Measurements from ENCODE around the gene GRB2.
"Not testable (repeated sequence)": the region's sequence is repeated elsewhere in the genome, so short reads cannot be mapped to it uniquely, and the experiment has no call there.

Gene GRB2

DNA sequence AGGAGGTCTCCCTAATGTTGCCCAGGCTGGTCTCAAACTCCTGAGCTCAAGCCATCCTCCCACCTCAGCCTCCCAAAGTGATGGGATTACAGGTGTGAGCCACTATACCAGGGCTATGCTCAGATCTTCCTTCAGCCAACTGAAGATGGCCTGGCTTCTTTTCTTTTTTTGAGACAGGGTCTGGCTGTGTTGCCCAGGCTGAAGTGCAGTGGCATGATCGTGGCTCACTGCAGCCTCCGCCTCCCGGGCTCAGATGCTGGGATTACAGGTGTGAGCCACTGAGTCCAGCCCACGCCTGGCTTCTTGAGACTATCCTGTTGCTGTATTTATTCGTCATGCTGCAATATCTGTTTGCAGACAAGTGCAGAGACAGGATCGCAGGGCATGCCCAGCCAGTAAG is 120.4 kb downstream of the GRB2 start:
- no peak for DNase-seq (ENCODE audit: low read depth in 2 of 2)

DNA sequence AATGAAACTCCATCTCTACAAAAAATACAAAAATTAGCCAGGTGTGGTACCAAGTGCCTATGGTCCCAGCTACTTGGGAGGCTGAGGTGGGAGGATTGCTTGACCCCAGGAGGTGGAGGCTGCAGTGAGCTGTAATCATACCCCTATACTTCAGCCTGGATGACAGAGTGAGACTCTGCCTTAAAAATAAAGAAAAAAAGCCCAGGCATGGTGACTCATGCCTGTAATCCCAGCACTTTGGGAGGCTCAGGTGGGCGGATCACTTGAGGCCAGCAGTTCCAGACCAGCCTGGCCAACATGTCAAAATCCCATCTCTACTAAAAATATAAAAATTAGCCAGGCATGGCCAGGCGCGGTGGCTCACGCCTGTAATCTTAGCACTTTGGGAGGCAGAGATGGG is 125.3 kb downstream of the GRB2 start:
- DNase-seq (ENCODE audit: low read depth in 2 of 2), result not testable (repeated sequence)

DNA sequence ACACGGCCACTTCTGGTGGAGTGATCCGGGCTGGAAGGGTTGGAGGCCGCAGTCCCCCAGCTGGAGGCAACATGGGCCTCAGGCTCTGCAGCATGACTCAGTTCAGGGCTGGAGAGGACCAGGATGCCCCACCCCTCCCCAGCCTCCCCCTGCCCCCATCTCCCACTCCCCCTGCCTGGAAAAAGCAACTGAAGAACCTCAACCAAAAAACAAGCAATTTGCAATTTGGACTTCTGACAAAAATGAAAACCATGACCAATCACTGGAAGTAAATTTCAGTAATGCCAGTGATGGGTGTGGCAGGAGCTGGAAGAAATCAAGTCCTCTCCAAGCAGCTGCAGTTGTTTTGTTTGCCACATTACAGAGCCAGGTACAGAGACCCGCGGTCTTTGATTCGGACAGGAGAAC is 127.8 kb downstream of the GRB2 start:
- no peak for DNase-seq (ENCODE audit: low read depth in 2 of 2)

DNA sequence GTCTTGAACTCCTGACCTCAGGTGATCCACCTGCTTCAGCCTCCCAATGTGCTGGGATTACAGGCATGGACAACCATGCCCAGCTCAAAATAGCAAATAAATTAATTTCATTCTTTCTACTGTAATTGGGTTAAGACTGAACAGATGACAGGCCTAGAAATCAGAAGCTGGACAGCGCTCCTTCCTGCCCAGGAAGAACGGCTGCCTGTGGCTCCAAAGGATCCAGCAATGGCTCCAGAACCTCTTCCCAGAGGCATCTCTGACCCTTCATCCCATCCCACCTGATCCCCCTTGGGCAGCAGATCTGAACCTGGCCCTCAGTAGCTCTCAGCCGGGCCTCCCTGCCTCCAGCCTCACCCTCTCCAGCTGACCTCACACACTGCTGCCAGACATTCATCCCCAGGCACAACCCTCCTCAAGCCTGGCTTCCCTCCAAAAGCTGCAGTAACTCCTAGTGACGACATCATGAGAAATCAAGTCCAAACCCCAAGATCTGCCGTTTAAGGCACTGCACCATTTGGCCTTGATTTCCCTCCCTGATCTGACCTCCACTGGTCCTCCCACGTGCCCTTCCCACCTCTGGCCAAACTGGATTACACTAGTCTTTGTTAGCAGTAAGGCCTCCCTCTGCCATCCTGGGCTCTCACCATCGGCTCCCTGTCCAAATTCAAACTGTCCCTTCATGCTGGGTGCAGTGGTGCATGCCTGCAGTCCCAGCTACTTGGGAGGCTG is 131.3 kb downstream of the GRB2 start:
- no peak for DNase-seq (ENCODE audit: low read depth in 2 of 2)

DNA sequence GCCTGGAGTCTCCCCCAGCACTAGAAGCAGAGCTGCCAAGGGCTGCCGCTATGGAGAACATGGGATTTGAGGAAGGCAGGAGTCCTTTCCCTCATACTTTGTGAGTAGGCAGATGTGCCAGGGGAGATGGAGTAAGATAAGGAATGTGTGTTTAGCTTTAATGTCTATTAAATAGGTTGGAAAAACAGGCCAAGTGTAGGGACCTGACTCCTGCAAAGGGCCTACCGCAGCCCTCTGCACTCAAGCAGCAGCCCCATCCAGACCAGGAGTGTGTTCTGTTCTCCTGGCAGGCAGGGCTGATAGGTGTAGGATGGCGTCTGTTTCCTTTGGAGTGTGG is 132.7 kb downstream of the GRB2 start:
- no peak for DNase-seq (ENCODE audit: low read depth in 2 of 2)

DNA sequence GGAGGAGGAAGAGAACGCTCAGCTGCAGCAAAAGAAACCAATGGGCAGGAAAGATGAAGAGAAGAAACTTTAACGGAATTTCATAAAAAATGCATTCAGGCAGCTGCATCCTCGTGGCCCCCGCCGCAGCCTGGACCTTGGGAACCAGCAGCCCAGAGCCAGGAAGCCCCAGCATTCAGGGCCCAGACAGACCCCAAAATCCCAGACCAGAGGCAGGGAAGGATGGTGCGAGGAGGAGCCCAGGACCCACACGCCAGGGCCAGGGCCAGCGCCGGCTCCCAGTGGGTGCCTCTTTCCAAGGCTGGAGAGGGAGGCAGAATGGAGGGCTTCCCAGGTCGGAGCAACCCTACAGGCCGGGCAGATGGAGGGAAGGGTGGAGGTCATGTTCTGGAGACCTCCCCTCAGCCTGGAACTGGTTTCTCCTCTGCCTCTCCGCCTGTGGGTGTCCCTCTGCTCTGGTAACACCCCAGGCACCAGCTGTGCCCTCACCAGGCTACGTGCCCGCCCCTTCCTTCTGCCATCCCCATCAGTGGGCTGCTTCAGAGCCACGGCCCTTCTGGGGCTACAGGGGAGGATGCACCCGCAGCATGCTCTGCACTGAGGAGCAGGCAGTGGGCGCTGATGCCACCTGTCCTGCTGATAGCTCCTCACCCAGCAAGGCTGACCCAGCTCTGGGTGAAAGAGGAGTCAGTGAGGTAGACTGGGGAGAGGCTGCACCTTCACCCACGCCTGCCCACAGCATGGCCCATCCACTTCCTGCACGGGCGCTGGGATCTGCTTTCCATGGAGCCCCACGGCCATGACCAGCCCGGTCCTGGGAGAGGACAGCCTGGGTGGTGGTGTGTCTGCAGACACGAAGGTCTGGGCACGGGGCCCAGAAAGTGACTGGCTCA is 133.3 kb downstream of the GRB2 start:
- DNase-seq (ENCODE audit: low read depth in 2 of 2), result no peak

DNA sequence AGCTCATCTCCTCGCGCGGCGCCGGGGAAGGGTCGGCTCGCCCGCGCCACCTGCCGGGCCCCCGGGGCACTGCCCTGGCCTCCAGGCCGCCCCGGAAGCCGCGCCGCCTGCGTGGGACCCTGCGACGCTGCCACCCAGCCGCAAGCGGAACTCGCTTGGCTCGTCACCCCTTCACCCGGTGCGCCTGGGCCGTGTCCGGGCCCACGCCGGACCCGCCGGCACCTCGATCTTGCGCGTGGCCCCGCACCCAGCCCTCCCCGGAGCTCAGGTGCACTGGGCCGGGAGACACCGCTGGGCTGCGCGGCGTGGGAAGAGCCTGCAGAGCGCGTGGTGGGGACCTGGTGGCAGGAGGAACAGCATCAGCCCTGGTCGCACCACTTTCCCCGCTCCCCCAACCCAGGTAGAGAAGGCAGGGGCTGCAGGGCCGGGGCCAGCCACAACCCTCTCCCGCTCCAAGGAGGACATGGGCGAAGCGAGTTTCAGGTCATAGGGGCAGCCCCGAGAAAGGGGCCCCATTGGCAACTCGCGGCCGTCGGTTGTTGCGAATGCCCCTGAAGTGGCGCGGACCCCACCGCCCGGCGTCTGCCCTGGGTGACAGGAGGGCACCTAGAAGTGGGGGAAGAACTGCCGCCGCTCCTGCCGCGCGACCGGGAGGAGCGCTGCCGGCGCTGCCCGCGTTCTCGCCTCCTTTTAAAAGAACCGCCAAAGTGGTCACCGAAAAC is 134.1 kb downstream of the GRB2 start:
- DNase-seq (ENCODE audit: low read depth in 2 of 2), result peak; percentile 82 to 90

DNA sequence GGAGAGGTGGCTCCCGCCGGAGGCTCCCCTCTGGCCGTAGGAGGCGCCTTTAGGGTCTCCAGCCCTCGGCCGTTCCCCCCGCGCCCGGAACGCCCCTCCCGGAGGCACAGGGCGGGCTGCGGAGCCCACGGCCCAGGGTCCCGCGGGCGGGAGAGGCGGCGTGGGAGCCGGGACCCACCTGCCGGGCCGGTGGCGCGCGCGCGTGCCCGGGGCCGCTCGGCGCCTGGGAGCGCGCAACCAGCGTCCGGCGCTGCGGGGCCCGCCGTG is 134.6 kb downstream of the GRB2 start, which contains the start of gene MIF4GD:
Gene MIF4GD (minus strand): TSS at position 266 of the 267 bp plus-strand sequence. CDS start 1,036 bp downstream, outside the sequence.
- DNase-seq (ENCODE audit: low read depth in 2 of 2), result no peak

DNA sequence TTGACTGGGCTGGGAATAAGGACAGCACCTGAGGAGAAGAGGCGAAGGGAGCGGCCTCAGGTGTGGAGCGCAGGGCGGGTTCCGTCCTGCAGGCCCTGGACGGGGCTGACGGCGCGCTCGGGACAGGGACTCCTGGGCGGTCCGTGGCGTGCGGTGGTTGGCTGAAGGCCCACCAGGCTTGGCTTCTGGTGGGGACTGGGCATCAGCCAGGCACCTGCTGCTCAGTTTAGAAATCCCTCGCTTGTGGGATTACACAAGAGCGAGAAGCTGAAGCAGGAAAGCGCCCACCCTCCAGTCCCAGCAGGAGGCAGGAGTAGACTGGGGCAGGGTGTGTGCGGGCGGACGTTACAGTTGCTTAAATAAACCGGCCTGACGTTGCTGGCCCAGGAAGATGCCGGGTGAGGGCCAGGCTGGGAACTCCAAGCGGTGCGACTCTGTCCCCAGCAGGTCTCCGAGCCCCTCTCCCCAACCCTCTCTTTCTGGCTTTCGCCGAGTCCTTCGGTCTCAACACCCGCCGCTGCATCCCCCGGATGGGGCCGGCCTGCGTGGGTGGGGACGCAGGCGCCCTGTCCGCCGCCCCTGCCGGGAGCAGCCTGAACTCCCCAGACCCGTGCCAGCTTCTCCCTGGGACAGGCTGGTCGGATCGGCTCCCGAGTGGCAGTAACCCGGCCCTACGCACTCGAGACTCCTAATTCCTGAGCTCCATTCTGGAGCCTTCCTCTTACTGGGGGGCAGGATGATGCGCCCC is 135.1 kb downstream of the GRB2 start:
- DNase-seq (ENCODE audit: low read depth in 2 of 2), result peak; percentile 60

DNA sequence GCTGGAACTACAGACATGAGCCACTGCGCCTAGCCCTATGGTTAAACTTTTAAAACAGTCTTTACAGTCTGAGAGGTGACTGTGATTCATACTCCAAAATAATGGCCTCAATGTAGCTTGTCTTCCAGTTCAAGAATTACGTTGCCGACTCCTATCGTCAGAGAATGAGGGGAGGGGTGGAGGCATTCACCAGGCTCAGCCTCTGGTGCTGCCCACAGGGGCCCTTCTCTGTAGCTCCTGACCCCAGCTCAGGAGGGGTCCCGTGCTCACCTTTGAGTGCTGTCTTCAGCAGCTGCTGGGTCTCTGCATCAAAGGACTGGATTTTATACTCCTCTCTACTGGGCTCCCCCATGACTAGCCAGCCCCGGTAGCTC is 135.6 kb downstream of the GRB2 start:
- DNase-seq (ENCODE audit: low read depth in 2 of 2), result no peak
